SK-N-SH (cell line): Measurements from ENCODE around the gene ABHD8. TPM values are rescaled to one million over a fixed set of nuclear protein-coding genes. Genes with fewer than 3 reads are reported as not detected.

ENCODE experiments used
- CTCF ChIA-PET: fragments of 300-600, 350-600 bp; formaldehyde crosslinking; extraction: SDS; loops from one replicate; lab custom pipeline; 2021; lab: Yijun Ruan, JAX
- POLR2A ChIA-PET: fragments of 350-600 bp; sonication (Branson Sonifier 250); formaldehyde crosslinking; extraction: SDS; loops from one replicate; lab custom pipeline; 2020; ENCODE audit warnings: antibody characterized with exemption, inconsistent platforms; lab: Yijun Ruan, JAX
- DNase-seq: peaks from one replicate; pipeline ENCODE4 v3.0.0; 2012
- H2AFZ ChIP-seq: fragments of 200-600 bp; sonication (generic); 2 replicates; pipeline ENCODE4 v1.8.1; 2016; ENCODE audit warnings: antibody characterized with exemption, mild to moderate bottlenecking, low read depth
- H3F3A ChIP-seq: fragments of 200-600 bp; sonication (generic); replicated peaks from 2 replicates; pipeline ENCODE3; 2016; ENCODE audit warnings: antibody characterized with exemption, mild to moderate bottlenecking; ENCODE audit not compliant: insufficient read depth
- H3K27ac ChIP-seq, 2 experiments: fragments of 200-500 bp in 1 of 2; fragments of 200-600 bp in 1 of 2; sonication (Bioruptor generic) in 1 of 2; sonication (generic), shearing (Covaris generic) in 1 of 2; 2 replicates each; pipeline versions ENCODE4 v1.5.1 to v1.6.1; 2014 to 2016; ENCODE audit warnings: low read depth in 2 of 2, inconsistent platforms in 1 of 2, low read length in 1 of 2, mild to moderate bottlenecking in 1 of 2, mixed read lengths in 1 of 2
- H3K27me3 ChIP-seq: fragments of 200-600 bp; sonication (generic), shearing (Covaris generic); 2 replicates; pipeline ENCODE4 v1.6.1; 2016; ENCODE audit warnings: mixed run types; ENCODE audit not compliant: insufficient read depth
- H3K36me3 ChIP-seq, 2 experiments: fragments of 200-500 bp in 1 of 2; fragments of 200-600 bp in 1 of 2; sonication (Bioruptor generic) in 1 of 2; sonication (generic) in 1 of 2; replicated peaks in 1 of 2; 2 replicates each; pipeline versions ENCODE3 to v1.5.1; 2014 to 2016; ENCODE audit warnings: low read length in 1 of 2, mild to moderate bottlenecking in 1 of 2; ENCODE audit not compliant: insufficient read depth in 2 of 2, control insufficient read depth in 1 of 2
- H3K4me1 ChIP-seq, 2 experiments: fragments of 200-500 bp in 1 of 2; fragments of 200-600 bp in 1 of 2; sonication (Bioruptor generic) in 1 of 2; sonication (generic), shearing (Covaris generic) in 1 of 2; 2 replicates each; pipeline versions ENCODE4 v1.5.1 to v1.6.1; 2014 to 2016; ENCODE audit warnings: low read depth in 1 of 2, low read length in 1 of 2, mixed run types in 1 of 2; ENCODE audit not compliant: insufficient read depth in 2 of 2, control insufficient read depth in 1 of 2
- H3K4me2 ChIP-seq: fragments of 200-600 bp; sonication (generic), shearing (Covaris generic); 2 replicates; pipeline ENCODE4 v1.6.1; 2017; ENCODE audit warnings: mixed run types
- H3K4me3 ChIP-seq, 2 experiments: fragments of 200-500 bp in 1 of 2; fragments of 200-600 bp in 1 of 2; sonication (Bioruptor generic) in 1 of 2; sonication (generic), shearing (Covaris generic) in 1 of 2; 2 replicates each; pipeline versions ENCODE4 v1.5.1 to v1.8.1; 2014 to 2016; ENCODE audit warnings: low read depth in 2 of 2, inconsistent platforms in 1 of 2, low read length in 1 of 2, mild to moderate bottlenecking in 1 of 2, mixed read lengths in 1 of 2, moderate library complexity in 1 of 2
- H3K79me2 ChIP-seq: fragments of 200-600 bp; sonication (generic); 2 replicates; pipeline ENCODE4 v1.8.1; 2017; ENCODE audit warnings: mild to moderate bottlenecking; ENCODE audit not compliant: insufficient read depth
- H3K9ac ChIP-seq: fragments of 200-600 bp; sonication (generic); 2 replicates; pipeline ENCODE4 v1.6.1; 2017; ENCODE audit warnings: mixed run types
- H3K9me2 ChIP-seq: fragments of 200-600 bp; sonication (generic); 2 replicates; pipeline ENCODE4 v1.6.1; 2017; ENCODE audit warnings: mixed run types
- H3K9me3 ChIP-seq: fragments of 200-600 bp; sonication (generic); 2 replicates; pipeline ENCODE4 v1.6.1; 2017; ENCODE audit warnings: mixed run types, mild to moderate bottlenecking, moderate library complexity
- H4K20me1 ChIP-seq: fragments of 200-600 bp; sonication (generic); 2 replicates; pipeline ENCODE4 v1.6.1; 2017; ENCODE audit warnings: mild to moderate bottlenecking, mixed run types; ENCODE audit not compliant: insufficient read depth
- CHD2 ChIP-seq: fragments of 150-350 bp; IDR thresholded peaks from 2 replicates; pipeline ENCODE4 v1.6.1; 2018; ENCODE audit warnings: low read length; ENCODE audit not compliant: partially characterized antibody
- CTCF ChIP-seq: fragments of 200-600 bp; sonication (generic); IDR thresholded peaks from 2 replicates; pipeline ENCODE4 v1.6.1; 2017; ENCODE audit warnings: antibody characterized with exemption, mild to moderate bottlenecking, moderate library complexity
- ELF1 ChIP-seq: IDR thresholded peaks from 2 replicates; pipeline ENCODE4 v1.4.0; 2012
- FOXM1 ChIP-seq: IDR thresholded peaks from 2 replicates; pipeline ENCODE4 v1.4.0; 2012; ENCODE audit warnings: low read depth, mild to moderate bottlenecking
- GABPA ChIP-seq: IDR thresholded peaks from 2 replicates; pipeline ENCODE4 v1.4.0; 2012; ENCODE audit warnings: low read depth, mild to moderate bottlenecking
- IRF3 ChIP-seq: fragments of 150-350 bp; IDR thresholded peaks from 2 replicates; pipeline ENCODE4 v1.6.1; 2016; ENCODE audit warnings: mild to moderate bottlenecking, low read depth, low read length
- MEF2A ChIP-seq: IDR thresholded peaks from 2 replicates; pipeline ENCODE4 v1.4.0; 2012; ENCODE audit warnings: low read depth, borderline replicate concordance
- NFIC ChIP-seq: IDR thresholded peaks from 2 replicates; pipeline ENCODE4 v1.4.0; 2012; ENCODE audit warnings: borderline replicate concordance
- NRF1 ChIP-seq: IDR thresholded peaks from 2 replicates; pipeline ENCODE4 v1.6.1; 2012; ENCODE audit warnings: low read depth, mild to moderate bottlenecking, low read length
- PBX3 ChIP-seq: IDR thresholded peaks from 2 replicates; pipeline ENCODE4; 2012
- REST ChIP-seq: IDR thresholded peaks from 2 replicates; pipeline ENCODE4 v1.6.1; 2012; ENCODE audit warnings: mild to moderate bottlenecking, low read depth, low read length, moderate library complexity
- RXRA ChIP-seq: IDR thresholded peaks from 2 replicates; pipeline ENCODE4 v1.4.0; 2012; ENCODE audit warnings: low read depth, mild to moderate bottlenecking, borderline replicate concordance
- SIN3A ChIP-seq: IDR thresholded peaks from 2 replicates; pipeline ENCODE4 v1.6.1; 2012; ENCODE audit warnings: low read depth, mild to moderate bottlenecking, low read length, moderate library complexity, borderline replicate concordance
- TAF1 ChIP-seq: IDR thresholded peaks from 2 replicates; pipeline ENCODE4 v1.6.1; 2012; ENCODE audit warnings: low read depth, mild to moderate bottlenecking, low read length, moderate library complexity, borderline replicate concordance
- TCF12 ChIP-seq: IDR thresholded peaks from 2 replicates; pipeline ENCODE4 v1.4.0; 2012
- TEAD4 ChIP-seq: IDR thresholded peaks from 2 replicates; pipeline ENCODE4 v1.4.0; 2012; ENCODE audit warnings: mild to moderate bottlenecking, borderline replicate concordance; ENCODE audit not compliant: insufficient read depth
- WGBS: methylation state at CpG from one replicate; pipeline ENCODE4 v1.1.6; 2017; ENCODE audit warnings: low lambda C conversion rate; 5-methylcytosine and 5-hydroxymethylcytosine counted together
- polyA plus RNA-seq, 3 experiments: library from polyadenylated mRNA; depleted of rRNA; stranded (reverse); fragments of >200 nt; gene quantifications; 2 replicates each; pipeline ENCODE4 v1.2.3, GENCODE V29; 2012

ABHD8 gene
- polyA plus RNA-seq, 1 of the 3 experiments (the other 2 are of a cell fraction), result 11.1 TPM

- no peaks in the 10 kb centered on the region for H4K20me1 ChIP-seq
- no peaks in the 10 kb centered on the region for H3K9me3 ChIP-seq
- no peak overlapping the region for H2AFZ ChIP-seq
- POLR2A ChIA-PET, result no interaction called here
- H3K27ac ChIP-seq, result peak overlapping the region in 1 of 2 experiments; percentile 8; a peak in 1 of 4 replicates
- no peak overlapping the region for H3K9ac ChIP-seq
- CTCF ChIA-PET, result no interaction called here
- H3K79me2 ChIP-seq, result no peaks in the 10 kb centered on the region
- peaks cover 0 to 41% of the 10 kb centered on the region in 2 experiments for H3K36me3 ChIP-seq
- no peak for TF ChIP-seq CTCF
- TF ChIP-seq FOXM1, result no peak
- no peak for TF ChIP-seq NRF1
- no peak for TF ChIP-seq IRF3
- TF ChIP-seq MEF2A, result no peak
- no peak for TF ChIP-seq NFIC
- TF ChIP-seq TAF1, result no peak
- no peak for TF ChIP-seq CHD2
- no peak for TF ChIP-seq REST
- TF ChIP-seq RXRA, result no peak
- TF ChIP-seq SIN3A, result no peak
- TF ChIP-seq PBX3, result no peak
- TF ChIP-seq GABPA, result no peak
- TF ChIP-seq ELF1, result no peak
- TF ChIP-seq TCF12, result no peak
- TF ChIP-seq TEAD4, result no peak
- peak; percentile 47 for DNase-seq
- no peak overlapping the region for H3K4me2 ChIP-seq
- no peaks in the 10 kb centered on the region for H3K9me2 ChIP-seq
- no peaks in the 10 kb centered on the region for H3K4me1 ChIP-seq
- 85% methylated on average over 7 of the region's 10 CpGs for WGBS
- H3K4me3 ChIP-seq, result no peak overlapping the region
- no peaks in the 10 kb centered on the region for H3K27me3 ChIP-seq
- no peaks in the 10 kb centered on the region for H3F3A ChIP-seq
Observed at GRCh38 chr19:17322854-17323253, 19.6 kb upstream of the ABHD8 start.
